GM12892 (cell line): ENCODE results near the gene CHADL.

ENCODE experiments used
- POLR2A ChIP-seq: IDR thresholded peaks from 2 replicates; pipeline ENCODE4 v1.6.1; 2011; ENCODE audit warnings: low read depth, low read length, control low read depth
- POLR2AphosphoS5 ChIP-seq: IDR thresholded peaks from 2 replicates; pipeline ENCODE4 v1.6.1; 2011; ENCODE audit warnings: low read depth, low read length, control low read depth

DNA sequence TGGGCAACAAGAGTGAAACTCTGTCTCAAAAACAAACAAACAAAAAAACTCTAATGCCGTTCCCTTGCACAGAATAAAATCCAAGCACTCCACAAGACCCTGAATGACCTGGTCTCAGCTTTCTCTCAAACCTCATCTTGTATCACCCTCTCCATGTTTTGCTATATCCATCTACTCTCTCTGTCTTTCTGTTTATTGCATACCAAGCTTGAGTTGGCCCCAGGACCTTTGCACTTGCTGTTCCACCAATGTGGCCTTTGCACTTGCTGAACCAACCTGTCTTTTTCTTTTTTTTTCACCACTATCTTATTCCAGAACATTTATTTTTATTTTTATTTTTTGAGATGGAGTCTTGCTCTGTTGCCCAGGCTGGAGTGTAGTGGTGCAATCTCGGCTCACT lies 37.6 kb downstream of the CHADL start:
- TF ChIP-seq POLR2A = no peak
- TF ChIP-seq POLR2AphosphoS5 = no peak
